ENCODE measurements around the gene IQUB.

Gene IQUB

DNA sequence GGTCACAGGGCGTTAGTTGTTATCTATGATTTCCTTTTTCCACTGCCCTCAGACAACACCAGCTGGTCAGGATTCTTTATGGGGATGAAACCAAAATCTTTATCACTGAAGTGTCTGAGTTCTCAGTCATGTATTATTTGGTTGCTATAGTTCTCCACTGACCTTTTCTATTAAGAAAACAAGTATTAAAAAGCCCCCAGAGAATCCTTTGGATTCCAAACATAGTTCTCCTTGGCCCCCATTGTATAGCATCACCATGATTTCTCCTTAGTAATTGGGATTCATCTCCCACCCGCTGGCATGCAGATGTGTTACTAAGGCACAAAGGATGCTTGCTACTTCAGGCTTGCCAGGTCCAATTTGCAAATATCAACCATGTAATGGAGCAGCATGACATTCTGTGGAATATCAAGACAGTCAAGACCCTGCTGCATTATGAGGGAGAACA lies 94.3 kb downstream of the IQUB start:
- H3K27ac ChIP-seq (ENCODE audit: low read depth, low read length) = no peak overlapping the region

DNA sequence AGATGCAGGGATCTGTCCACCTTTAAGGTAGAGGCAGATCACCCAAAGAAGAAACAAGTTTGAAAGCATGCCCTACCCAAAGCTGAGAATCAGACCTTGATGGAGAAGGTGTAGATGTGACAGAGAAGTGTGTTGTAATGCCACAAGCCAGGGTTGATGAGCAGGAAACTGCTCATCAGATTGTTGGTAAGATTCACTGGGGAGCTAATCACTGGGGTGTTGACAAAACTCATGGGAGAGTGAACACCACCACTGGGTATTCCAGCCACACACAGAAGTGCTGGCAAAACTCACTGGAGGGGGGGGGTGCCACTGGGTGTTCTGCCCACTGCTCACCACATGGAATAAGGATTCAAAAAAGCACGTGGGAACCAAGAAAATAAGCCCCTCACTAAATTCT lies 95.2 kb downstream of the IQUB start:
- H3K27ac ChIP-seq (ENCODE audit: low read depth, low read length) = no peak overlapping the region

More for the DNA sequence above, 94.3 kb downstream of the IQUB start:
- H3K4me1 ChIP-seq (ENCODE audit: control insufficient read depth, low read length) = no peaks in the 10 kb centered on the region
- H3K36me3 ChIP-seq (ENCODE audit: control insufficient read depth, low read length) = no peaks in the 10 kb centered on the region
- H4K20me1 ChIP-seq (ENCODE audit: control insufficient read depth, insufficient read depth, low read depth, low read length) = no peaks in the 10 kb centered on the region
- no peak overlapping the region for H3K4me3 ChIP-seq (ENCODE audit: low read length)
- no peaks in the 10 kb centered on the region for H3K27me3 ChIP-seq (ENCODE audit: control insufficient read depth, low read length)
- H3K4me2 ChIP-seq (ENCODE audit: low read length) = no peak overlapping the region
- TF ChIP-seq CTCF (IDR thresholded peaks at IDR 0.05; ENCODE audit: low read depth, low read length, poor library complexity, severe bottlenecking) (no peak), EZH2phosphoT487 (IDR thresholded peaks at IDR 0.05; ENCODE audit: borderline replicate concordance, low read length) (no peak)
- no peaks in the 10 kb centered on the region for H3K9me2 ChIP-seq (replicated peaks; ENCODE audit: control insufficient read depth, low read length)
- H3K9me3 ChIP-seq (ENCODE audit: control insufficient read depth, insufficient read depth, low read length) = 0 out of 2 replicates have a peak, but pooled peaks cover 3% of the 10 kb centered on the region
- H3F3A ChIP-seq (ENCODE audit: control insufficient read depth, insufficient read depth) = no peaks in the 10 kb centered on the region
- no peaks in the 10 kb centered on the region for H3K79me2 ChIP-seq (ENCODE audit: control insufficient read depth, low read length)

GRCh38 chr7:123437447-123437995 lies 96.9 kb downstream of the IQUB start:
- TF ChIP-seq CTCF (IDR thresholded peaks at IDR 0.05; ENCODE audit: low read depth, low read length, poor library complexity, severe bottlenecking) = no peak
- no peak for TF ChIP-seq EZH2phosphoT487 (IDR thresholded peaks at IDR 0.05; ENCODE audit: borderline replicate concordance, low read length)
- no peaks in the 10 kb centered on the region for H3K36me3 ChIP-seq (ENCODE audit: control insufficient read depth, low read length)

More for the DNA sequence above, 95.2 kb downstream of the IQUB start:
- H3K9me3 ChIP-seq (ENCODE audit: control insufficient read depth, insufficient read depth, low read length) = 0 out of 2 replicates have a peak, but pooled peaks cover 3% of the 10 kb centered on the region
- H3K79me2 ChIP-seq (ENCODE audit: control insufficient read depth, low read length) = no peaks in the 10 kb centered on the region
- H3K4me2 ChIP-seq (ENCODE audit: low read length) = no peak overlapping the region
- no peaks in the 10 kb centered on the region for H3K27me3 ChIP-seq (ENCODE audit: control insufficient read depth, low read length)
- no peaks in the 10 kb centered on the region for H3K4me1 ChIP-seq (ENCODE audit: control insufficient read depth, low read length)
- no peak for TF ChIP-seq EZH2phosphoT487 (IDR thresholded peaks at IDR 0.05; ENCODE audit: borderline replicate concordance, low read length)
- TF ChIP-seq CTCF (IDR thresholded peaks at IDR 0.05; ENCODE audit: low read depth, low read length, poor library complexity, severe bottlenecking) = no peak
- no peaks in the 10 kb centered on the region for H3F3A ChIP-seq (ENCODE audit: control insufficient read depth, insufficient read depth)
- no peaks in the 10 kb centered on the region for H3K36me3 ChIP-seq (ENCODE audit: control insufficient read depth, low read length)
- no peaks in the 10 kb centered on the region for H4K20me1 ChIP-seq (ENCODE audit: control insufficient read depth, insufficient read depth, low read depth, low read length)
- no peaks in the 10 kb centered on the region for H3K9me2 ChIP-seq (replicated peaks; ENCODE audit: control insufficient read depth, low read length)
- H3K4me3 ChIP-seq (ENCODE audit: low read length) = no peak overlapping the region

More at GRCh38 chr7:123437447-123437995, 96.9 kb downstream of the IQUB start:
- no peaks in the 10 kb centered on the region for H3K27me3 ChIP-seq (ENCODE audit: control insufficient read depth, low read length)
- H3K4me3 ChIP-seq (ENCODE audit: low read length) = no peak overlapping the region
- no peaks in the 10 kb centered on the region for H3K4me1 ChIP-seq (ENCODE audit: control insufficient read depth, low read length)
- no peaks in the 10 kb centered on the region for H3K79me2 ChIP-seq (ENCODE audit: control insufficient read depth, low read length)
- no peaks in the 10 kb centered on the region for H4K20me1 ChIP-seq (ENCODE audit: control insufficient read depth, insufficient read depth, low read depth, low read length)
- no peaks in the 10 kb centered on the region for H3F3A ChIP-seq (ENCODE audit: control insufficient read depth, insufficient read depth)
- no peak overlapping the region for H3K27ac ChIP-seq (ENCODE audit: low read depth, low read length)
- no peak overlapping the region for H3K4me2 ChIP-seq (ENCODE audit: low read length)
- H3K9me2 ChIP-seq (replicated peaks; ENCODE audit: control insufficient read depth, low read length) = no peaks in the 10 kb centered on the region
- H3K9me3 ChIP-seq (ENCODE audit: control insufficient read depth, insufficient read depth, low read length) = no peaks in the 10 kb centered on the region

Measured in DOHH2 (cell line).